Neural cell (in vitro differentiated cells): ENCODE results near the gene ACHE. TPM values are rescaled to one million over a fixed set of nuclear protein-coding genes. Genes with fewer than 3 reads are reported as not detected.

Source experiments
- H2AFZ ChIP-seq: fragments of 200-600, 300-800 bp; sonication (generic), shearing (Covaris generic); 2 replicates; pipeline ENCODE4 v1.6.0; 2014; ENCODE audit warnings: low read depth, mild to moderate bottlenecking, antibody characterized with exemption, low read length, moderate library complexity
- H3F3A ChIP-seq: fragments of 200-600 bp; shearing (Covaris generic); 2 replicates; pipeline ENCODE4 v1.6.1; 2016; ENCODE audit warnings: mild to moderate bottlenecking, moderate library complexity, mixed read lengths, antibody characterized with exemption, low read length; ENCODE audit not compliant: insufficient read depth, poor library complexity, severe bottlenecking
- H3K27ac ChIP-seq: fragments of 200-600, 300-800 bp; sonication (generic), shearing (Covaris generic); 2 replicates; pipeline ENCODE4 v1.5.1; 2014; ENCODE audit warnings: mild to moderate bottlenecking, low read length, moderate library complexity
- H3K27me3 ChIP-seq: fragments of 300-800, 200-600 bp; sonication (generic), shearing (Covaris generic); 2 replicates; pipeline ENCODE4 v1.6.0; 2014; ENCODE audit warnings: mild to moderate bottlenecking, low read depth, low read length, moderate library complexity; ENCODE audit not compliant: insufficient read depth
- H3K36me3 ChIP-seq: fragments of 300-800, 200-600 bp; sonication (generic), shearing (Covaris generic); 2 replicates; pipeline ENCODE4 v1.5.1; 2014; ENCODE audit warnings: mild to moderate bottlenecking, antibody characterized with exemption, low read length, moderate library complexity; ENCODE audit not compliant: insufficient read depth
- H3K4me2 ChIP-seq: fragments of 300-800, 200-600 bp; sonication (generic), shearing (Covaris generic); 2 replicates; pipeline ENCODE4 v1.6.0; 2014; ENCODE audit warnings: mild to moderate bottlenecking, low read length
- H3K4me3 ChIP-seq: fragments of 300-800, 200-600 bp; sonication (generic), shearing (Covaris generic); 2 replicates; pipeline ENCODE4 v1.5.1; 2014; ENCODE audit warnings: mild to moderate bottlenecking, low read length, moderate library complexity
- H3K79me2 ChIP-seq: fragments of 200-600 bp; shearing (Covaris generic); replicated peaks from 2 replicates; pipeline ENCODE4 v1.6.0; 2014; ENCODE audit warnings: mild to moderate bottlenecking, low read length, moderate library complexity; ENCODE audit not compliant: insufficient read depth
- H3K9ac ChIP-seq: fragments of 300-800, 200-600 bp; sonication (generic), shearing (Covaris generic); 2 replicates; pipeline ENCODE4 v1.6.1; 2016; ENCODE audit warnings: mild to moderate bottlenecking, low read length, mixed read lengths
- H3K9me2 ChIP-seq: fragments of 200-600 bp; shearing (Covaris generic); 2 replicates; pipeline ENCODE4 v1.6.1; 2016; ENCODE audit warnings: mild to moderate bottlenecking, low read length, mixed read lengths; ENCODE audit not compliant: insufficient read depth
- H3K9me3 ChIP-seq: fragments of 200-600, 300-800 bp; sonication (generic), shearing (Covaris generic); 2 replicates; pipeline ENCODE4 v1.6.1; 2016; ENCODE audit warnings: mild to moderate bottlenecking, mixed run types, low read length, moderate library complexity, mixed read lengths
- H4K20me1 ChIP-seq: fragments of 200-600 bp; shearing (Covaris generic); 2 replicates; pipeline ENCODE4 v1.6.1; 2016; ENCODE audit warnings: mild to moderate bottlenecking, mixed run types; ENCODE audit not compliant: insufficient read depth
- CTCF ChIP-seq: fragments of 450-650 bp; IDR thresholded peaks from 2 replicates; pipeline ENCODE4 v1.5.1; 2014; ENCODE audit warnings: antibody characterized with exemption, mild to moderate bottlenecking, moderate library complexity; ENCODE audit not compliant: poor library complexity, severe bottlenecking
- EP300 ChIP-seq: fragments of 450-650 bp; conservative IDR thresholded peaks from 2 replicates; pipeline ENCODE4 v1.6.1; 2014; ENCODE audit warnings: antibody characterized with exemption, mild to moderate bottlenecking, moderate library complexity; ENCODE audit not compliant: poor library complexity, severe bottlenecking
- EZH2 ChIP-seq: fragments of 200-600, 300-800 bp; shearing (Covaris generic), sonication (generic); IDR thresholded peaks from 2 replicates; pipeline ENCODE4 v1.6.1; 2014; ENCODE audit warnings: antibody characterized with exemption, low read length, borderline replicate concordance, mild to moderate bottlenecking; ENCODE audit not compliant: insufficient read depth, poor library complexity, severe bottlenecking
- MXI1 ChIP-seq: fragments of 450-650 bp; conservative IDR thresholded peaks from 2 replicates; pipeline ENCODE4 v1.6.1; 2014; ENCODE audit warnings: antibody characterized with exemption, mild to moderate bottlenecking; ENCODE audit not compliant: poor library complexity, severe bottlenecking
- POLR2AphosphoS5 ChIP-seq: IDR thresholded peaks from 2 replicates; pipeline ENCODE4 v1.6.1; 2012
- RAD21 ChIP-seq: fragments of 450-650 bp; conservative IDR thresholded peaks from 2 replicates; pipeline ENCODE4 v1.6.1; 2014; ENCODE audit warnings: antibody characterized with exemption, mild to moderate bottlenecking, moderate library complexity
- REST ChIP-seq: IDR thresholded peaks from 2 replicates; pipeline ENCODE4 v1.6.1; 2012; ENCODE audit warnings: borderline replicate concordance
- SMC3 ChIP-seq: fragments of 450-650 bp; conservative IDR thresholded peaks from 2 replicates; pipeline ENCODE4 v1.6.1; 2014; ENCODE audit warnings: antibody characterized with exemption, mild to moderate bottlenecking, moderate library complexity; ENCODE audit not compliant: poor library complexity
- TAF1 ChIP-seq: IDR thresholded peaks from 2 replicates; pipeline ENCODE4 v1.6.1; 2012; ENCODE audit warnings: low read depth
- polyA plus RNA-seq: library from polyadenylated mRNA; depleted of rRNA; stranded (reverse); fragments of >200 nt; gene quantifications from 2 replicates; pipeline ENCODE4 v1.2.3, GENCODE V29; 2014

Gene ACHE
- polyA plus RNA-seq, 1 donor from 2014 or later: 12.2 TPM

- Histone ChIP-seq H3K9ac (peak overlapping the region; percentile 61), H4K20me1 (no peaks in the 10 kb centered on the region), H3K79me2 (no peaks in the 10 kb centered on the region), H3K4me2 (peak overlapping the region; percentile 84), H3K27me3 (peaks cover 32% of the 10 kb centered on the region), H3K9me2 (no peaks in the 10 kb centered on the region), H3F3A (no peaks in the 10 kb centered on the region), H3K27ac (no peak overlapping the region), H2AFZ (no peak overlapping the region), H3K9me3 (no peaks in the 10 kb centered on the region), H3K36me3 (no peaks in the 10 kb centered on the region), H3K4me3 (peak overlapping the region; percentile 72)
- TF ChIP-seq CTCF (peak; percentile 92), EP300 (no peak), RAD21 (peak; percentile 89), REST (no peak), MXI1 (no peak), SMC3 (peak; percentile 82), EZH2 (peak; percentile 56), POLR2AphosphoS5 (no peak), TAF1 (peak; percentile 30)
These were observed 608 bp downstream of the ACHE start for GRCh38 chr7:100894860-100895700.

- Histone ChIP-seq H3K27ac (no peak overlapping the region), H3F3A (no peaks in the 10 kb centered on the region), H3K27me3 (peaks cover 32% of the 10 kb centered on the region), H4K20me1 (no peaks in the 10 kb centered on the region), H2AFZ (no peak overlapping the region), H3K9ac (peak overlapping the region; percentile 61), H3K9me3 (no peaks in the 10 kb centered on the region), H3K79me2 (no peaks in the 10 kb centered on the region), H3K4me2 (no peak overlapping the region), H3K4me3 (peak overlapping the region; percentile 72), H3K36me3 (peaks cover under 1% of the 10 kb centered on the region), H3K9me2 (no peaks in the 10 kb centered on the region)
- TF ChIP-seq POLR2AphosphoS5 (no peak), TAF1 (no peak), CTCF (no peak), RAD21 (no peak), MXI1 (no peak), EZH2 (no peak), EP300 (no peak), SMC3 (no peak), REST (no peak)
These were observed 1.6 kb downstream of the ACHE start for GRCh38 chr7:100893910-100894721.
